IPS-20b (cell line): ENCODE measurements around the gene TRNP1.

Source experiments
- H3K27ac ChIP-seq: one replicate; pipeline ENCODE4 v1.5.1; 2013; ENCODE audit warnings: low read length
- H3K27me3 ChIP-seq: 2 replicates; pipeline ENCODE4 v1.6.1; 2013; ENCODE audit warnings: mild to moderate bottlenecking, low read length, inconsistent platforms; ENCODE audit not compliant: insufficient read depth
- H3K36me3 ChIP-seq: 2 replicates; pipeline ENCODE4 v1.6.1; 2013; ENCODE audit warnings: low read depth, mild to moderate bottlenecking, inconsistent platforms, low read length, moderate library complexity; ENCODE audit not compliant: insufficient read depth
- H3K4me1 ChIP-seq: 2 replicates; pipeline ENCODE4 v1.6.1; 2013; ENCODE audit warnings: mild to moderate bottlenecking, control low read depth, inconsistent platforms, low read length, moderate library complexity; ENCODE audit not compliant: insufficient read depth
- H3K4me3 ChIP-seq: 2 replicates; pipeline ENCODE4 v1.5.1; 2013; ENCODE audit warnings: mild to moderate bottlenecking, low read length, inconsistent platforms
- H3K9ac ChIP-seq: 2 replicates; pipeline ENCODE4 v1.6.1; 2013; ENCODE audit warnings: low read depth, mild to moderate bottlenecking, inconsistent platforms, low read length, moderate library complexity
- H3K9me3 ChIP-seq: 2 replicates; pipeline ENCODE4 v1.6.1; 2013; ENCODE audit warnings: mild to moderate bottlenecking, low read depth, low read length, inconsistent platforms; ENCODE audit not compliant: insufficient read depth

Gene TRNP1

DNA sequence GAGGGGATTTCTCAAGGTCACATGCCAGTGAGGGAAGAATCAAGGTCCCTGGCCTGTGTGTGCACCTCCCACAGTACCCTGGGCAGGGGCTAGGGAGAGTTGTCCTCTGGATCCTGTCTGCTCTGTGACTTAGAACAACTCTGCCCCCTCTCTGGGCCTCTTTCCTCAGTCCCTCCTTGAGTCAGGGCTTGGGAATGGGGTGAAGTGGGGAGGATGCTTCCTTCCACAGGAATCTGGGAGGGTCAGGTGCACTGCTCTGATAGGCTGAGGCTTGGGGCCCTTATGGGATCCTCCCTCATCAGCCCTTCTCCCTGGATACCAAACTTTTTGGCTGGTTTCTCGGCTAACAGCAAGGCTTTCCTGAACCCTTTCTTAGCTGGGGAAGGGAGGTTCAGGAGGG is 2.5 kb downstream of the TRNP1 start:
- H3K4me3 ChIP-seq = peak overlapping the region; percentile 83; the same call in 1 of the 2 replicates

DNA sequence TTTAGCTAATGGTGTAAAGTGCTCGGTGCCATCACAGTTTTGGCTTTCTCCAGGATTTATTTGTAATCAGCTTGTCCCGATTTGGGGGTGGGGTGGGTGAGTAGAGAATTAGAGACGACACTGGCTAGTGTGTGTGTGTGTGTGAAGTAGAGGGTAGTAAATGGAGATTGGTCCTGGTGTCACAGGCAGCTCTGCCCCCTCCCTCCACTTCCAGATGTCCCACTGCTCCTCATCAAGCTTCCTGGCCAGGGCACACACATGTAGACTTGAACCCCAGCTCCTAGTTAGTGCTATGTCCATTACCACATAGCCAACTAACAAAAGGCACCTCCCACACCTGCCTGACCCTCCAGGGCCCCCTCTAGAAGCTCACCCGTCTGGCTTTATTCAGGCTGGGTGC is 3.2 kb downstream of the TRNP1 start:
- Histone ChIP-seq H3K9me3 (no peaks in the 10 kb centered on the region), H3K36me3 (peaks cover 32% of the 10 kb centered on the region; the same call in 1 of the 2 replicates), H3K27me3 (peaks cover 21% of the 10 kb centered on the region), H3K27ac (no peak overlapping the region), H3K4me3 (0 out of 2 replicates have a peak overlapping the region, but pooled peaks have one; percentile 83), H3K4me1 (peaks cover 40% of the 10 kb centered on the region), H3K9ac (0 out of 2 replicates have a peak overlapping the region, but pooled peaks have one; percentile 33)

More for the DNA sequence above, 2.5 kb downstream of the TRNP1 start:
- Histone ChIP-seq H3K9me3 (no peaks in the 10 kb centered on the region), H3K27ac (no peak overlapping the region), H3K27me3 (peaks cover 26% of the 10 kb centered on the region), H3K4me1 (peaks cover 43% of the 10 kb centered on the region), H3K36me3 (peaks cover 30% of the 10 kb centered on the region; the same call in 1 of the 2 replicates), H3K9ac (0 out of 2 replicates have a peak overlapping the region, but pooled peaks have one; percentile 33)

DNA sequence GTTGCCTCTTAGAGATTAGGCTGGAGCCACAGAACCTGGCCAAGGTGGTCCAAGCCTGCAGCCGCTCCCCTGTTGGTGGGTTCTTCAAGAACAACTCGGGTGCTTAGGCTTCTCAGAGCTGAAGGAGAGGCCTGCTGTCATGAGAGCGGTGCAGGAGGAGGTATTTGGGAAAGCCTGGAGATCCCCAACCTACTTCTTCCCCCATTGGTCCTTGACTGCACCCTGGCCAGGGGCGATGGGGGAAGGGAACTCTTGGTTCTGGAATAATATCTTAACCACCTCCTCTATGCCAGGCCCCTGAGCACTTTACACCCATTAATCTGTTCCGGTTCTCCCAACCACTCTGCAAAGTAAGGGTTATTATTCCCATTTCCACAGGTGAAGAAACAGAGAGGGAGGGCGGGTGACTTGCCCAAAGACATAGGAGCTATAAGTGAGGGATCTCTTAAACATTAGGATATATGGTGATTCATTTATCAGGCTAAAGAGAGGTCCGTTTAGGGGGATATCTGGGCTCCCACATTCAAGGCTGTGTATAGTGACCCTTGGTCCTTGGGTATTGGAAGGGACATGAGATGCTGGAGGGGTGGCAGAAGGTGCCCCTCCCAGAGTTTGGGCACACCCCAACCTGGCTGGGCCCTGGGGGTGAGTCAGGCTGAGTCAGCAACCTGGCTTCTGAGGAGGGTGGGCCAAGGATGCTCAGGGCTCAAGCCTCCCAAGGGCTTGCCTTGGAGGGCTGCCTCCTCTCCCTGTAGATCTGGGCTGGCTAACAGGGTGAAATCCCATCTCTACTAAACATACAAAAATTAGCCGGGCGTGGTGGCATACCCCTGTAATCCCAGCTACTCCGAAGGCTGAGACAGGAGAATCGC is 5.2 kb downstream of the TRNP1 start:
- Histone ChIP-seq H3K27me3 (peaks cover 12% of the 10 kb centered on the region), H3K27ac (peak overlapping the region; percentile 73), H3K4me1 (peaks cover 39% of the 10 kb centered on the region), H3K36me3 (peaks cover 40% of the 10 kb centered on the region; the same call in 1 of the 2 replicates), H3K4me3 (peak overlapping the region; percentile 44; the same call in 1 of the 2 replicates), H3K9me3 (no peaks in the 10 kb centered on the region), H3K9ac (peak overlapping the region; percentile 63; the same call in 1 of the 2 replicates)

DNA sequence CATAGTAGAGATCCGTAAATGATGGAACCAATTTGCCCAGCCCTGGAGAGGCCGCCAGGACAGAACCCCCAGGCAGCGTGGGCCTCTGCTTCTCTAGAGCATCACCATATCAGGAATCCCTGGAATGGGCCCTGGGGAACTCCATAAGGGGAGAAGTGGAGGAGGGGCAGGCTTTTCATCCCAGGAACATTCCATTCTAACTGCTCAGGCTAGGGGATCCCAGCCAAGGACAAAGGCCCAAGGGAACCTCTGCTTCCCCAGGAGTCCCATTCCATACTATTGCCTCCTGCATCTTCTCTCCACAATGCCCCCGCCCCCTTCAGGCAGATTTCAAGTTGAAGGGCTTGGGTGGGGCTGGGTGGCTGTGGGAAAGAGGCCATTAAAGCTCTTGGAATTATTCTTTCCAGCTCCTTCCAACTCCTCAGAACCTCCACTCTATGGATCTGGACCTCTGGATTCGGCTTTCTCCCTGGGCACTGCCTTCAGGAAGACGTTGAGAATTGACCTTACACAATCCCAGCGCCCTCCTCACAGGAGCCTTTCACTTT is 6.0 kb downstream of the TRNP1 start:
- H3K27ac ChIP-seq = peak overlapping the region; percentile 73
- peaks cover 10% of the 10 kb centered on the region for H3K27me3 ChIP-seq
- H3K9me3 ChIP-seq = no peaks in the 10 kb centered on the region
- peak overlapping the region; percentile 19; the same call in 1 of the 2 replicates for H3K4me3 ChIP-seq
- peak overlapping the region; percentile 68 for H3K9ac ChIP-seq
- peaks cover 49% of the 10 kb centered on the region; the same call in 1 of the 2 replicates for H3K36me3 ChIP-seq
- peaks cover 47% of the 10 kb centered on the region for H3K4me1 ChIP-seq

DNA sequence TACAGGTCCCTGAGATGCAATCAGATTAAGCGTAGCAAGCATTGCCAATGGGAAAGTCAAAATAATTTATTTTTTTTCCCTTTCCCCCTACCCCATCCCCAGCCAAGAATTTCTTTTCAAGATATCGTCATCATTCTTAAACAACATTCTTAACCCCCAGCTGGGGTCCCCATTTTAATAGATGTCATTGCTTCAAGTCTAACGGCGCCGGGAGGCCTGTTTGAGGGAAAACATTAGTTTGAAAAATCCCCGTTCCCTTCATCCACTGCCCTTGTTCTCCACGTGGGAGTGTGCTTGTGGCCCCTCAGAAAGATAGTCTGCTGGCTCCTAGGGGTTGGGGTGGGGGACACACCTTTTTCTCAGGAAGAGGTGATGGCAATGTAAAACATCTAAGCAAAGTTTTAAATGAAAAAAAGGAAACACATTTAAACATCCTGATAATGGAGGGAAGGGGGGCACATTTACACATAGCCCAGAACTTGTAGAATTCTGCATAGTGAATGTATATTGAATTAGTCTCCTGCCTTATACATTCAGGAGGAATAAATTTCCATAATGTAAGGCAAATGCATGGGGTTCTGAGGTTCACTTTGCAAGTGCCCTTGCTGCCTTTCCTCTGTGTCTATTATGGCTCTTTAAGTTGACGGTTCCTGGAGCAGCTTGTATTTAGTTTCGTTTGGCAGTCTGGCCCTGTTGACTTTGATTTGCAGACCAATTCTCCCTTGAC is 6.8 kb downstream of the TRNP1 start:
- peaks cover 54% of the 10 kb centered on the region for H3K36me3 ChIP-seq
- peaks cover 50% of the 10 kb centered on the region for H3K4me1 ChIP-seq
- peak overlapping the region; percentile 67 for H3K27ac ChIP-seq
- no peaks in the 10 kb centered on the region for H3K9me3 ChIP-seq
- H3K4me3 ChIP-seq = peak overlapping the region; percentile 19; the same call in 1 of the 2 replicates
- peaks cover 2% of the 10 kb centered on the region; the same call in 1 of the 2 replicates for H3K27me3 ChIP-seq
- peak overlapping the region; percentile 68 for H3K9ac ChIP-seq

DNA sequence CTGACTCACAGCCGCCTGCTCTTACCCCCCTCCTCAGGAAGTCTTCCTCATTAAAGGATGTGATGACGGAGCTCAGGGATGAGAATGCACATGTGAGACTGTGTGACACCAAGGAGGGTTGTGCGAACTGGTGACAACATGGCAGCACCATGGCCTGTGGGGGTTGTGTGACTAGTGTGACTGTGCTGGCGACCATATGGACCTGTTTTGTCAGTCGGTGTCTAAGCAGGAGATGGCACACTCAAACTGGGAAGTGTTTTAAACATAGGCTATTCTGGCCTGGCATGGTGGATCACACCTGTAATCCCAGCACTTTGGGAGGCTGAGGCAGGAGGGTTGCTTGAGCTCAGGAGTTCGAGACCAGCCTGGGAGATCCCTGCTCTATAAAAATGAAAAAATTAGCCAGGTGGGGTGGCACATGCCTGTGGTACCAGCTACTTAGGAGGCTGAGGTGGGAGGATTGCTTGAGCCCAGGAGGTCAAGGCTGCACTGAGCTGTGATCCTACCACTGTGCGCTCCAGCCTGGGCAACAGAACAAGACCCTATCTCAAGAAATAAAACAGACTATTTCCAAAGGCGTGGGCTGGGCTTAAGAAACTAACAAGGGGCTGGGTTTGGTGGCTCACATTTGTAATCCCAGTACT is 7.4 kb downstream of the TRNP1 start:
- Histone ChIP-seq H3K9ac (0 out of 2 replicates have a peak overlapping the region, but pooled peaks have one; percentile 6), H3K9me3 (no peaks in the 10 kb centered on the region), H3K27me3 (no peaks in the 10 kb centered on the region), H3K36me3 (peaks cover 56% of the 10 kb centered on the region), H3K4me3 (no peak overlapping the region), H3K27ac (no peak overlapping the region), H3K4me1 (peaks cover 46% of the 10 kb centered on the region)

DNA sequence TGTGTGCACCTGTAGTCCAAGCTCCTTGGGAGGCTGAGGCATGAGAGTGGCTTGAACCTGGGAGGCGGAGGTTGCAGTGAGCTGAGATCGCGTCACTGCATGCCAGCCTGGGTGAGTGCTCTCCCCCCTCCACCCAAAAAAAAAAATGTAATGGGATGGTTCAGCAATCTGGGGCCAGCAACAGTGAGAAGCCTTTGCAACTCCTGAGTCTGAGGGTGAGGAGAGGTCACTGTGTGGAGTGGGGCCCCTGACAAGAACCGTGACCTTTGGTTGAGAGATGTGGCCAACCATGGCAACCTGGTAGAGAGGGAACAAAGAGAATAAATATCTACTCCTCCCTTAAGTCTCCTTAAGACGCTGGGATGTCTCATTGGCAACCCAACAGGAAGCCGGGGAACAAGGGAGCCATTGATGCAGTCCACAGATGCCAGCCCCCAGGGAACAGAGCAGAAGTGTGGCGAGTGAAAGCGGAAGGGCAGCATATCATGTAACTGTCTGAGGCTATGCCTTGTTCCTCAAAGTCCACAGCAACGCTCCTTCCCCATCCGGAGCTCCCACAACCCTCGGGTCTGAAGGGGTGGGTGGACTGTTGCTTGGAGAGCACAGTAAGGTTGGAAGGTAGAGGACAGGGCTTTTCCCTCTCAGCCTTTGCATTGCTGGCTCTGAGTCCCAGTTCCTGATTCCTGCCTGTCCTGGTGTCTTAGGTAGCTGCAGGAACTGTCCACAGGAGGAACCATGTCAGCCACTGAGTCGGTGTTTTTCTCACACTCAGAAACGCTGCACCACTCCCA is 8.3 kb downstream of the TRNP1 start:
- no peaks in the 10 kb centered on the region for H3K27me3 ChIP-seq
- no peak overlapping the region for H3K9ac ChIP-seq
- H3K9me3 ChIP-seq = no peaks in the 10 kb centered on the region
- peaks cover 56% of the 10 kb centered on the region for H3K36me3 ChIP-seq
- no peak overlapping the region for H3K27ac ChIP-seq
- peaks cover 50% of the 10 kb centered on the region for H3K4me1 ChIP-seq
- H3K4me3 ChIP-seq = no peak overlapping the region

DNA sequence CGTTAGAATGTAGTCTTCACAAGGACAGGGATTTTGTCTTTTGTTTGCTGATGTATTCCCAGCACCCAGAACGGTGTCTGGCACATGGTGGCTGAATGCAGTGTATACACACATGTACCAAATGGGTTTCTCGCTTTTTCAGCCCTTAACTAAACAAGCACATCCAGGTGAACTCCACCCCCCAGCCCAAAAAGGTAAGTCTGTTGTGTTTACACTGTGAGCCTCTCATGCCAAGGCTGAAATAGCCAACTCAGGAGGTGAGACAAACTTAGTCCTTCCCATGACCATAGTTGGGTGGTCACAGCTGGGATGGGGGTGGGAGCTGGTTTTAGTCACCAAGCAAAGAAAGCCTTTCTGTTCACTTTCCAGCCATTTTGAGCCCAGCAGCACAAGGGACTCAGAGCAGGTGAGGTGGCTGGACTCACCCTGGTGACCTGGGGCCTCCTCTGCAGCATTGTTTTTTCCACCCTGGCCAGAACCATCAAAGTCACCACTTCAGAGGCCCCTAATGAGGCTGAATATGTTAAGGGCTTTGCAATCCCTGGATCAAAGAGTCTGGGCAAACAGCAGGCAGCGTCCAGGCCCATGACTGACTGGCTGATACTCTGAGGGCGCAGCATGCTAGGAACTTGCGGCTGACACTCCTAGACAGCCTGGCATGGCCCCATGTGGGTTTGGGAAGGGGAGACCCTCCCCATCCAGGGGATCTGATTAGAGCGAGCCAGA is 10.4 kb downstream of the TRNP1 start:
- Histone ChIP-seq H3K9me3 (no peaks in the 10 kb centered on the region), H3K4me3 (no peak overlapping the region), H3K27me3 (no peaks in the 10 kb centered on the region), H3K9ac (peak overlapping the region; percentile 19; the same call in 1 of the 2 replicates), H3K36me3 (peaks cover 54% of the 10 kb centered on the region), H3K27ac (peak overlapping the region; percentile 12), H3K4me1 (peaks cover 50% of the 10 kb centered on the region)

DNA sequence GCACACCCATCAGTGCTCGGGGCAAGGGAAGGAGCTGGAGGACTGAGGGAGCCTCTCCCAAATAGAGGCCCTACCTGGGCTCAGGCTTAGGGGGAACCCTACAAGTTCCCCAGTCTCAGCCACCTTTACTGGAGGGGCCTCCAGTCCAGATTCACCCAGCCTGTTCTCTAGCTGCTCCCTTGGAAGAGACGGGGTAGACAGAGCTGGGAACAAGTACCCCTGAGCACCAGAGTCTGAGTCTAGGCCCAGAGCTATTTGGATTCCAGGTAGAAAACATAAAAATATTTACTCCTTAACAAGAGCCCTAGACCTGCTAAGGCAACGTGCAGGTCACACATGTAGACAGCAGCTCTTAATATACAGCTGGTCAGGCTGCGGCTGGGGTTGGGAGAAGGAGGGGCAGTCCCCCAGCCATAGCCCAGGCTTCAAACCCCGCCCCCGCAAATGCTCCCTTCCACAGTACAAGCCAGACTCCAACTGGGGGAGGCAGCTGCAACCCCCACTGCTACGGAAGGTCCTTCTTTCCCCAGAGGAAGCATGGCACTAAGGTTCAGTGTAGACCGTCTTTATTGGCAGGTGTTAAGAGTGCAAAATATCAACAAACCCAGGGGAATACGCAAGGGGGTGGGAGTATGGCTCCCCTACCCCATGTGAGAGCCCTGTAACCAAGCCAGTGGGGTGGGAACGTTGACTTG is 11.1 kb downstream of the TRNP1 start:
- Histone ChIP-seq H3K9me3 (no peaks in the 10 kb centered on the region), H3K9ac (peak overlapping the region; percentile 19; the same call in 1 of the 2 replicates), H3K27ac (peak overlapping the region; percentile 12), H3K4me1 (peaks cover 52% of the 10 kb centered on the region), H3K36me3 (peaks cover 60% of the 10 kb centered on the region), H3K27me3 (no peaks in the 10 kb centered on the region), H3K4me3 (no peak overlapping the region)

DNA sequence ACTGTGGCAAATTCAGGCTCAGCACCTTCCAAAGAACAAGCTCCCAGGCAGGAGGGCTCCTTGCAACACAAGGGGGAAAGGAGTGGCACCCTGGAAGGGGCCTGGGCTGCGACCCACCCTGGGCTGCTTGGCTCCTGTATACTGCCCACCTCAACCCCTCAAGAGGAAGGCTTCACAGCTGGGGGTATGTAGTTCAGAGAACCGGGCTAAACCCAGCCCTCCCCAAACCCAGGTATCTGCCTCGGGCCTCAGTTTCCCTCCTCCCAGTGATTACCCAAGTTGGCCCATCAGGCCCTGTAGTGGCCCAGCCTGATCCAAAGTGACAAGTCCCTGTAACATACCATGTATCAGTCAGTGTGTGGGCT is 11.7 kb downstream of the TRNP1 start:
- peak overlapping the region; percentile 3; the same call in 1 of the 2 replicates for H3K9ac ChIP-seq
- no peaks in the 10 kb centered on the region for H3K9me3 ChIP-seq
- peaks cover 61% of the 10 kb centered on the region for H3K36me3 ChIP-seq
- no peaks in the 10 kb centered on the region for H3K27me3 ChIP-seq
- no peak overlapping the region for H3K4me3 ChIP-seq
- peak overlapping the region; percentile 12 for H3K27ac ChIP-seq
- peaks cover 52% of the 10 kb centered on the region for H3K4me1 ChIP-seq
